ENCODE data around the gene OSM. TPM values are rescaled to one million over a fixed set of nuclear protein-coding genes. Genes with fewer than 3 reads are reported as not detected.
A peak's percentile ranks its signal among the peaks of the same experiment; 100 is the strongest.

OSM gene
- polyA plus RNA-seq, 2 of the 4 experiments (the other 2 are of a cell fraction), result not detected

- Histone ChIP-seq H3K4me1 (peaks cover 39% of the 10 kb centered on the region), H3K27ac (peak within 1 kb of the TSS; percentile 76 to 92)
Measured at GRCh38 chr22:30289141-30289979, 22.7 kb upstream of the OSM start, which contains the start of gene CASTOR1. TSS of gene CASTOR1 (minus strand) at chr22:30289505. CDS start at chr22:30289497, 8 bp downstream.

GRCh38 chr22:30288419-30289140, 21.9 kb upstream of the OSM start:
- FAIRE-seq, result no peak
- peak overlapping the region; percentile 72 for H3K4me3 ChIP-seq
- H3K9me3 ChIP-seq, result no peaks in the 10 kb centered on the region
- ChIA-PET CTCF (interaction anchor here (0.6 to 4.0 kb wide), 56 partner anchors 9 to 370 kb away, joined by 3 to 37 read pairs (median 6); partner anchors contain the start of genes CCDC157, MTFP1, RNF215 and SF3A1), POLR2A (interaction anchor here (0.5 to 1.6 kb wide), 4 partner anchors 38 to 135 kb away, joined by 3 to 6 read pairs (median 4); partner anchors contain the start of genes RNF215 and TBC1D10A)
- H3K4me1 ChIP-seq, result peaks cover 40% of the 10 kb centered on the region
- DNase-seq (ENCODE audit: low read depth in 1 of 2, low spot score in 1 of 2), result peak in 1 of 2 experiments; percentile 25
- no peak for ATAC-seq
- H3K4me2 ChIP-seq, result peak overlapping the region; percentile 92
- TF ChIP-seq HOXA7 (CRISPR knock-in tag; IDR thresholded peaks at IDR 0.05) (no peak), FOSB (CRISPR knock-in tag; IDR thresholded peaks at IDR 0.05) (0 out of 2 replicates have a peak, but pooled peaks have one; percentile 34), KDM1A (IDR thresholded peaks at IDR 0.05; ENCODE audit: low read depth) (0 out of 2 replicates have a peak, but pooled peaks have one; percentile 11), ZFP36 (IDR thresholded peaks at IDR 0.05; ENCODE audit: borderline replicate concordance, partially characterized antibody) (peak; percentile 76)
- H3K27ac ChIP-seq, result peak overlapping the region; percentile 76 to 92
- 5% methylated on average over 17 of the region's 27 CpGs for whole genome bisulfite sequencing (ENCODE audit: missing lambda C conversion rate)

More at GRCh38 chr22:30289141-30289979, 22.7 kb upstream of the OSM start, which contains the start of gene CASTOR1:
- POLR2A ChIA-PET, result interaction anchor here (0.6 to 1.6 kb wide), 3 partner anchors 68 to 399 kb away, joined by 3 to 6 read pairs (median 4); partner anchors contain the start of genes CCDC157 and SF3A1
- no peak for FAIRE-seq
- H3K4me2 ChIP-seq, result peak within 1 kb of the TSS; percentile 92
- 0% methylated on average over 9 of the region's 85 CpGs for WGBS (ENCODE audit: missing lambda C conversion rate)
- DNase-seq (ENCODE audit: low read depth in 1 of 2, low spot score in 1 of 2), result peak; percentile 96
- peak; percentile 74 to 80 for ATAC-seq
- H3K9me3 ChIP-seq, result no peaks in the 10 kb centered on the region
- CTCF ChIA-PET, result interaction anchor here (1.1 to 3.8 kb wide), 16 partner anchors 11 to 268 kb away, joined by 3 to 37 read pairs (median 10); partner anchors contain the start of genes MTFP1 and RNF215
- peak; percentile 24; the same call in 1 of the 2 replicates for TF ChIP-seq MAX (IDR thresholded peaks at IDR 0.05)
- peak; percentile 36; the same call in 1 of the 2 replicates for TF ChIP-seq POLR2A (IDR thresholded peaks at IDR 0.05; ENCODE audit: low read length)
- TF ChIP-seq JUN (IDR thresholded peaks at IDR 0.05), result peak in 1 of 2 experiments; percentile 57; a peak in 2 of 5 replicates
- 0 out of 2 replicates have a peak, but pooled peaks have one; percentile 21 for TF ChIP-seq PHF8 (IDR thresholded peaks at IDR 0.05; ENCODE audit: borderline replicate concordance, low read depth)
- TF ChIP-seq CBX2 (IDR thresholded peaks at IDR 0.05; ENCODE audit: borderline replicate concordance, low read depth), result no peak
- no peak for TF ChIP-seq KDM1A (IDR thresholded peaks at IDR 0.05; ENCODE audit: low read depth)
- peak within 1 kb of the TSS; percentile 72 for H3K4me3 ChIP-seq

GRCh38 chr22:30287648-30288418, 21.2 kb upstream of the OSM start:
- ATAC-seq (peak; percentile 68 to 86), DNase-seq (ENCODE audit: low read depth in 1 of 2, low spot score in 1 of 2) (peak; percentile 76 to 91), FAIRE-seq (no peak)
- CTCF ChIA-PET, result interaction anchor here (0.6 to 4.0 kb wide), 63 partner anchors 9 to 371 kb away, joined by 3 to 37 read pairs (median 6); partner anchors contain the start of genes CCDC157, MTFP1, RNF215 and SF3A1
- H3K4me2 ChIP-seq, result peak overlapping the region; percentile 92
- peak overlapping the region; percentile 72 for H3K4me3 ChIP-seq
- peak overlapping the region; percentile 76 to 92 for H3K27ac ChIP-seq
- H3K4me1 ChIP-seq, result peaks cover 40% of the 10 kb centered on the region
- 51% methylated on average over 3 of the region's 5 CpGs for WGBS (ENCODE audit: missing lambda C conversion rate)
- no peaks in the 10 kb centered on the region for H3K9me3 ChIP-seq
- POLR2A ChIA-PET, result interaction anchor here (0.5 to 1.6 kb wide), 4 partner anchors 39 to 136 kb away, joined by 3 to 6 read pairs (median 4); partner anchors contain the start of genes RNF215 and TBC1D10A
- TF ChIP-seq SMC3 (IDR thresholded peaks at IDR 0.05) (peak; percentile 49; the same call in 2 of the 3 replicates), KDM1A (IDR thresholded peaks at IDR 0.05; ENCODE audit: low read depth) (peak; percentile 93), ATOH8 (CRISPR knock-in tag; IDR thresholded peaks at IDR 0.05; ENCODE audit: low read depth) (0 out of 2 replicates have a peak, but pooled peaks have one; percentile 24), MAX (IDR thresholded peaks at IDR 0.05) (peak; percentile 8; the same call in 1 of the 2 replicates), RCOR1 (IDR thresholded peaks at IDR 0.05; ENCODE audit: low read depth, low read length) (0 out of 2 replicates have a peak, but pooled peaks have one; percentile 72), JUN (IDR thresholded peaks at IDR 0.05) (no peak), HOXA7 (CRISPR knock-in tag; IDR thresholded peaks at IDR 0.05) (no peak), CBX2 (IDR thresholded peaks at IDR 0.05; ENCODE audit: borderline replicate concordance, low read depth) (no peak), CHD4 (IDR thresholded peaks at IDR 0.05; ENCODE audit: borderline replicate concordance) (peak; percentile 94), NFE2L2 (conservative IDR thresholded peaks at IDR 0.05; ENCODE audit: low read length) (no peak), POLR2A (IDR thresholded peaks at IDR 0.05; ENCODE audit: low read length) (peak; percentile 19; the same call in 1 of the 2 replicates), HOXB5 (CRISPR knock-in tag; IDR thresholded peaks at IDR 0.05) (peak; percentile 51; the same call in 1 of the 2 replicates), HDAC2 (IDR thresholded peaks at IDR 0.05) (peak; percentile 92), TP53 (CRISPR knock-in tag; IDR thresholded peaks at IDR 0.05) (no peak), NR3C1 (IDR thresholded peaks at IDR 0.05) (no peak), RAD21 (conservative IDR thresholded peaks at IDR 0.05 in 1 of 2, IDR thresholded peaks at IDR 0.05 in 1 of 2) (peak; percentile 67 to 74), ZC3H11A (IDR thresholded peaks at IDR 0.05) (no peak), PBX3 (IDR thresholded peaks at IDR 0.05) (no peak), FOXS1 (CRISPR knock-in tag; IDR thresholded peaks at IDR 0.05) (0 out of 2 replicates have a peak, but pooled peaks have one; percentile 12), FOSL2 (IDR thresholded peaks at IDR 0.05) (no peak), FOSL2 (CRISPR knock-in tag; IDR thresholded peaks at IDR 0.05) (peak; percentile 10; the same call in 1 of the 2 replicates), EHF (CRISPR knock-in tag; IDR thresholded peaks at IDR 0.05) (peak; percentile 44; the same call in 1 of the 2 replicates)

Measured in A549 (cell line).